ENCODE results near the gene CCDC186.

Gene CCDC186

DNA sequence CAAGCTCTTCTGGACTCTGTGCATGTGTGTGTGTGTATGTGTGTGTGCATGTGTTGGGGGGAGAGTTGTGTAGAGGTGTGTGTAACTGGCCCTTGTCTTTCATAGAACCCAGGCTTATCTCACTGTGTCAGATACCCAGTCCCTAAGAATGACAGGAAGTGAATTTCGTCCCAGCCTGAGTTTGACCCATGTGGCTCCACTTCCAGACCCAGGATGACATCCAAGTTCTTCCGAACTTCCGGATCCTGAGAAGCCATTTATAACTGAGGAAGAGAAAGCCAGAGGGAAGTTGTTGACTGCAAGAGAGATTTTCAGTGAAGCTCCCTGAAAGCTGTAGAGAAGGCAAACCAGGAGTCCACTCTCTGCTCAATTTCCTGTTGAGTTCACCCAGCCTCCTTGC is 77.1 kb downstream of the CCDC186 start:
- no peak for DNase-seq (ENCODE audit: extremely low spot score)

DNA sequence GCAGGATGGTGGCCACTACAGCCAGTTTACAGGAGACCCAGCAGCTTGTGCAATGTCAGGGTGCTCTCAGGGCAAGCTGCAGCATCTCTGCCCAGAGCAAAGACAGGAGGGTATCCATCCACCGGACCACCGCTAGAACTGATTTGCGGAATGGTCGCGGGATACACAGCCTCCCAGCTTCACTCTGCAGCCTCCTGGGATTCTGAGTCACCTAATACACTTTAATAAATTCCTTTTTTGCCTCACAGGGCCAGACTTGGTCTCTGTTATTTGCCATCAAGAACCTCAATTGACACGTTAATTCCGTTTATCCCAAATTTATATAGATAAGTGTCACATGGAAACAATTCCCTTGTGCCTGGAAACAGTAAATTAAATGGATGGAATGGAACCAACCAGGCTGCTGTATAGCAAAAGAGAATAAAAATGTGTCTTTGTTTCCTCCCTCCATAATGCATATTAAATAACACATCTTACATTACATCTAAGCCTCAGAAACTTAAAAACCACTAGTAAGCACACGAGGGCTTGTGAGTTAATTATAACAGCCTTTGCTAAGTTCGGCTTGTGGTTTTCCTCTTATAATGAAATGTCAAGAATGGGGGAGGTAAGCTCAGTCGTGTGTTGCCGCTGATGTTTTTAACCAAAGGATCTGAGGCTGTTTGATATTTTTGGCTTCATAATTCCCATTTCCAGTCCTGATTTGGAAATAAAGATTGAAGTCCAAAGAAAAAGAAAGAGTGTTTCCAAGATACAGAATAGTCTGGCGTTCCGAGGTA is 78.3 kb downstream of the CCDC186 start:
- DNase-seq (ENCODE audit: extremely low spot score) = no peak
- ChIA-PET CTCF (interaction anchor here (0.9 to 4.2 kb wide), 6 partner anchors 8 to 297 kb away, joined by 3 to 15 read pairs (median 5); no protein-coding TSS in a partner anchor), POLR2A (no interaction called here)
- TF ChIP-seq, protein P1, sequence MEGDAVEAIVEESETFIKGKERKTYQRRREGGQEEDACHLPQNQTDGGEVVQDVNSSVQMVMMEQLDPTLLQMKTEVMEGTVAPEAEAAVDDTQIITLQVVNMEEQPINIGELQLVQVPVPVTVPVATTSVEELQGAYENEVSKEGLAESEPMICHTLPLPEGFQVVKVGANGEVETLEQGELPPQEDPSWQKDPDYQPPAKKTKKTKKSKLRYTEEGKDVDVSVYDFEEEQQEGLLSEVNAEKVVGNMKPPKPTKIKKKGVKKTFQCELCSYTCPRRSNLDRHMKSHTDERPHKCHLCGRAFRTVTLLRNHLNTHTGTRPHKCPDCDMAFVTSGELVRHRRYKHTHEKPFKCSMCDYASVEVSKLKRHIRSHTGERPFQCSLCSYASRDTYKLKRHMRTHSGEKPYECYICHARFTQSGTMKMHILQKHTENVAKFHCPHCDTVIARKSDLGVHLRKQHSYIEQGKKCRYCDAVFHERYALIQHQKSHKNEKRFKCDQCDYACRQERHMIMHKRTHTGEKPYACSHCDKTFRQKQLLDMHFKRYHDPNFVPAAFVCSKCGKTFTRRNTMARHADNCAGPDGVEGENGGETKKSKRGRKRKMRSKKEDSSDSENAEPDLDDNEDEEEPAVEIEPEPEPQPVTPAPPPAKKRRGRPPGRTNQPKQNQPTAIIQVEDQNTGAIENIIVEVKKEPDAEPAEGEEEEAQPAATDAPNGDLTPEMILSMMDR (IDR thresholded peaks at IDR 0.05; ENCODE audit: control extremely low read depth, extremely low read depth, low read depth, missing control alignments) = no peak

More for the DNA sequence above, 77.1 kb downstream of the CCDC186 start:
- ChIA-PET CTCF (interaction anchor here (0.9 to 4.2 kb wide), 4 partner anchors 9 to 298 kb away, joined by 3 to 15 read pairs (median 6); no protein-coding TSS in a partner anchor), POLR2A (interaction anchor here (0.6 kb wide), 1 partner anchor 239 kb away, joined by 8 read pairs; no protein-coding TSS in a partner anchor)
- TF ChIP-seq, protein P1 (IDR thresholded peaks at IDR 0.05; ENCODE audit: control extremely low read depth, extremely low read depth, low read depth, missing control alignments) = no peak

GRCh38 chr10:114094795-114095194 is 79.2 kb downstream of the CCDC186 start:
- TF ChIP-seq, protein P1 (IDR thresholded peaks at IDR 0.05; ENCODE audit: control extremely low read depth, extremely low read depth, low read depth, missing control alignments) = no peak
- ChIA-PET POLR2A (no interaction called here), CTCF (interaction anchor here (0.7 to 4.2 kb wide), 4 partner anchors 10 to 296 kb away, joined by 3 to 15 read pairs (median 4); no protein-coding TSS in a partner anchor)
- DNase-seq (ENCODE audit: extremely low spot score) = peak; percentile 55

DNA sequence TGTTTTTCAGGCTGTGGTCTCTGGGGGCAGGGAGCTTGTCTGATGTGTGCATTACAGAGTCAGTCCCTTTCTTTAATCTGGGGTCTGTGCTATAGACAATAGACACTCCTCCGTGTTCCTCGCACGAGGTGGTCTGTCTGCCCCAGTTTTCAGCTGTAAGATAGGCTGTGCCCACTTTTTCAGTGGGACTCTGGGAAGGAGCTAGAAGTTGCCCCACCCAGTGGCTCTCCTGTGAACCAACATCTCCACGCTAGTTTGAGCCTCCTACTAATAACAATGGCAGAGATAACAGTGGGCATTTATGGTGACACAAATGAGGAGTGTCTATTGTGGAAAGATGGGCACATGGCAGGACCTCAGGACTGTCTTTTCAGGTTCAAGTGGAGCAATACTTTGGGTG is 86.3 kb downstream of the CCDC186 start:
- no peak for DNase-seq (ENCODE audit: extremely low spot score)
- ChIA-PET POLR2A (no interaction called here), CTCF (interaction anchor here (1.2 to 1.5 kb wide), 3 partner anchors 9 to 215 kb away, joined by 3 to 7 read pairs (median 3); no protein-coding TSS in a partner anchor)
- TF ChIP-seq, protein P1 (IDR thresholded peaks at IDR 0.05; ENCODE audit: control extremely low read depth, extremely low read depth, low read depth, missing control alignments) = no peak

DNA sequence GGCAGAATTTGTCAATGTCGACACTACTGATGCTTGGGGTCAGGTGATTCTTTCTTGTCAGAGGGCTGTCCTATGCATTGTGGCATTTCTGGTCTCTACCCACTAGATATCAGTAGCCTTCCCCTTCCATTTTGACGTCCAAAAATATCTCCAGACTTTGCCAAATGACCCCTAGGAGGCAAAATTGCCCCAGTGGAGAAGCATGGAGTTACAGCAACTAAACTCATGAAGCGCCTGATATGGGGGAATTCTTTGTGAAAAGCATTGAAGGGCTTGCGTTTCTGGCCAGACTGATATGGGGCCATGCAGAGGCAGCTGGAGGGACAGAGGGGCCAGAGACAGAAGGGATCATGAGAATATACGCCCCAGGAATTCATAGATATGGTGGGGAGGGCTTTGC is 86.7 kb downstream of the CCDC186 start:
- no peak for DNase-seq (ENCODE audit: extremely low spot score)
- POLR2A ChIA-PET = no interaction called here
- CTCF ChIA-PET = interaction anchor here (1.2 to 1.5 kb wide), 3 partner anchors 9 to 215 kb away, joined by 3 to 7 read pairs (median 3); no protein-coding TSS in a partner anchor
- TF ChIP-seq, protein P1 (IDR thresholded peaks at IDR 0.05; ENCODE audit: control extremely low read depth, extremely low read depth, low read depth, missing control alignments) = no peak

DNA sequence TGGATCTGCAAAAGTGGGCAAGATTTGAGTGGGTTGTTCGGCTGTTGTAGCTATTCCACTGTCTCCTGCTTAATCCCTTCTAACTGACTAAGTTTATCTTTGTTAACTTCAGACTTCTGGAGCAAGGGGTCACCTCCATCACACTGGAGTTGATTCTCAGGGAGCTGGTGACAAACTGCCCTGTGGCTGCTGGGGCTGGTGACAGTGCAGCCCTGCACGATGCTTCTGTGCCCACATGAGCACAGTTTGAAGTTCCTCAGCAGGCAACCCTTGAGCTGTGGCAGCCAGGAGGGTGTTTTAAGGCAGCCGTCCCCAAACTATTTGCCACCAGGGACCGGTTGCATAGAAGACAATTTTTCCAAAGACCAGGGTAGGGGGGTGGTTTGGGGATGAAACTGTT is 89.8 kb downstream of the CCDC186 start:
- no peak for DNase-seq (ENCODE audit: extremely low spot score)
- TF ChIP-seq, protein P1 (IDR thresholded peaks at IDR 0.05; ENCODE audit: control extremely low read depth, extremely low read depth, low read depth, missing control alignments) = no peak
- ChIA-PET CTCF (interaction anchor here (0.7 to 1.1 kb wide), 3 partner anchors 10 to 23 kb away, joined by 3 to 4 read pairs (median 3); no protein-coding TSS in a partner anchor), POLR2A (interaction anchor here (0.6 kb wide), 1 partner anchor 319 kb away, joined by 3 read pairs; no protein-coding TSS in a partner anchor)
